PFSK-1 (cell line): ENCODE data around the gene TBX19.

Experiments used
- FOXP2 ChIP-seq: optimal IDR thresholded peaks from 2 replicates; pipeline ENCODE3; 2011; ENCODE audit warnings: borderline replicate concordance, control low read depth, inconsistent platforms; ENCODE audit not compliant: insufficient read depth; ENCODE audit errors: extremely low read length, extremely low read depth
- POLR2AphosphoS5 ChIP-seq: IDR thresholded peaks from 2 replicates; pipeline ENCODE4 v1.6.1; 2012; ENCODE audit warnings: low read depth, mild to moderate bottlenecking, control low read depth, low read length, moderate library complexity
- SIN3A ChIP-seq: IDR thresholded peaks from 2 replicates; pipeline ENCODE4 v1.6.1; 2012; ENCODE audit warnings: mild to moderate bottlenecking, low read length, moderate library complexity, borderline replicate concordance; ENCODE audit not compliant: insufficient read depth
- TAF1 ChIP-seq: IDR thresholded peaks from 2 replicates; pipeline ENCODE4 v1.6.1; 2012; ENCODE audit warnings: low read length, control low read depth, borderline replicate concordance; ENCODE audit not compliant: insufficient read depth
- TF ChIP-seq, protein P1 (sequence below), 2 experiments: IDR thresholded peaks; 2 replicates each; pipeline versions ENCODE4 v1.6.1 to v1.8.0; 2011 to 2012; ENCODE audit warnings: low read depth in 2 of 2, low read length in 2 of 2, control low read depth in 1 of 2, inconsistent platforms in 1 of 2, mild to moderate bottlenecking in 1 of 2, moderate library complexity in 1 of 2; ENCODE audit not compliant: insufficient read depth in 1 of 2

TBX19 gene

DNA sequence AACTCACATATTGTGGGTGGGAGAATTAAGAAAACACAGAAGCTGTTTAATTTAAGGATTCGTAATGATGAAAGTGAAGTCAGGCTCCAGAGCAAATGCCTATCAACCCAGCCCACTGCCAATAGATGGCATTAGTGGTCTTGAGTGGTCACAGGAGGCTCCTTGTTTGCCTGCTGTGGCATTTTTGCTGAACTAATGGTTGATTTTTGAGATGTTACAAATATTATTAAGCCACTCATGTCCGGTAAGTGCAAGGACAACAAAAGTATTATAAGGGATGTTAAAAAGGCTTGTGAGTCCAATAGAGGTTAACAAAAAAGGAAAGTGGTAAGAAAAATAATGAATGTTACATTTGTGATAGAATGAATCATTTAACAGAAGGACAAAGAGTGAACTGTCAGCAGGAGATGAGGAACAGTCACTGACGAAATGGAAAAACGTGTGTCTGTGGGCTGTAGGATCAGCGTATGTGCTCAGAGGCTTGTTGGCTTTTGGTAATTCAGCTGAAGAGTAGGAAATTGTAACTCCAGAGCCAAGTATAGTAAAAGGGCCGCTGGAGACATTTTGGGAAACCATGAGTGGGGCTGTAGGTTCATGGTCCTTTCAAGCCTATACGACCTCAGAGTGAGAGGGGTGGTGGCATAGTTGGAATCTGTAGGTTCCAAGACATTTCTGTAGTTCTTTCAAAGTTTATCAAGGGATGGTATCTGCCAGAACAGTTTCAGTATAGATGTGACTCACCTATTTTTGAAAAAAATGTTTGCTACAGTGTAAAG is 43.7 kb upstream of the TBX19 start:
- TF ChIP-seq FOXP2 = no peak
- no peak for TF ChIP-seq TAF1
- TF ChIP-seq POLR2AphosphoS5 = no peak
- TF ChIP-seq, protein P1, sequence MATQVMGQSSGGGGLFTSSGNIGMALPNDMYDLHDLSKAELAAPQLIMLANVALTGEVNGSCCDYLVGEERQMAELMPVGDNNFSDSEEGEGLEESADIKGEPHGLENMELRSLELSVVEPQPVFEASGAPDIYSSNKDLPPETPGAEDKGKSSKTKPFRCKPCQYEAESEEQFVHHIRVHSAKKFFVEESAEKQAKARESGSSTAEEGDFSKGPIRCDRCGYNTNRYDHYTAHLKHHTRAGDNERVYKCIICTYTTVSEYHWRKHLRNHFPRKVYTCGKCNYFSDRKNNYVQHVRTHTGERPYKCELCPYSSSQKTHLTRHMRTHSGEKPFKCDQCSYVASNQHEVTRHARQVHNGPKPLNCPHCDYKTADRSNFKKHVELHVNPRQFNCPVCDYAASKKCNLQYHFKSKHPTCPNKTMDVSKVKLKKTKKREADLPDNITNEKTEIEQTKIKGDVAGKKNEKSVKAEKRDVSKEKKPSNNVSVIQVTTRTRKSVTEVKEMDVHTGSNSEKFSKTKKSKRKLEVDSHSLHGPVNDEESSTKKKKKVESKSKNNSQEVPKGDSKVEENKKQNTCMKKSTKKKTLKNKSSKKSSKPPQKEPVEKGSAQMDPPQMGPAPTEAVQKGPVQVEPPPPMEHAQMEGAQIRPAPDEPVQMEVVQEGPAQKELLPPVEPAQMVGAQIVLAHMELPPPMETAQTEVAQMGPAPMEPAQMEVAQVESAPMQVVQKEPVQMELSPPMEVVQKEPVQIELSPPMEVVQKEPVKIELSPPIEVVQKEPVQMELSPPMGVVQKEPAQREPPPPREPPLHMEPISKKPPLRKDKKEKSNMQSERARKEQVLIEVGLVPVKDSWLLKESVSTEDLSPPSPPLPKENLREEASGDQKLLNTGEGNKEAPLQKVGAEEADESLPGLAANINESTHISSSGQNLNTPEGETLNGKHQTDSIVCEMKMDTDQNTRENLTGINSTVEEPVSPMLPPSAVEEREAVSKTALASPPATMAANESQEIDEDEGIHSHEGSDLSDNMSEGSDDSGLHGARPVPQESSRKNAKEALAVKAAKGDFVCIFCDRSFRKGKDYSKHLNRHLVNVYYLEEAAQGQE (IDR thresholded peaks at IDR 0.05; ENCODE audit: insufficient read depth in 1 of 2, low read depth in 2 of 2, low read length in 2 of 2) = no peak
- TF ChIP-seq SIN3A = no peak

DNA sequence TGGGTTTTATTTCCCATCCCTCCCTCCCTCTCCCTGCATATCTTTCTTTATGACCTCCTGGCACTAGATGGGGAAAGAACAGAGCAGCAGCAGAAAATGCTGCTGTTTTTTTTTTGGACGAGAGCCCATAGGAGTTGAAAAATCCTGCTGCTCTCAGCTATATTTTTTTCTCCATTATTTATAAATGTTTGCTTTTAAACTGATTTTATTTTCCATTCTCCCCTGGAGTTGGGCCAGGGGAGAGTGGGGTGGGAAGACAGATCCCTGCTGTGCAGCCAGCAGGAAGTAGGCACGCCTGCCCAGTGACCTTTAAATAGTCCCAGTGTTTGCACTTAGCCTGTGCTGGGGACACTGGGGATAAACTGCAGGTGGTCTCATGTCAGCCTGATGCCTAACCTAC is 37.5 kb upstream of the TBX19 start:
- TF ChIP-seq FOXP2 (no peak), POLR2AphosphoS5 (no peak), TAF1 (no peak), SIN3A (no peak)
- TF ChIP-seq, protein P1 (IDR thresholded peaks at IDR 0.05; ENCODE audit: insufficient read depth in 1 of 2, low read depth in 2 of 2, low read length in 2 of 2) = no peak

DNA sequence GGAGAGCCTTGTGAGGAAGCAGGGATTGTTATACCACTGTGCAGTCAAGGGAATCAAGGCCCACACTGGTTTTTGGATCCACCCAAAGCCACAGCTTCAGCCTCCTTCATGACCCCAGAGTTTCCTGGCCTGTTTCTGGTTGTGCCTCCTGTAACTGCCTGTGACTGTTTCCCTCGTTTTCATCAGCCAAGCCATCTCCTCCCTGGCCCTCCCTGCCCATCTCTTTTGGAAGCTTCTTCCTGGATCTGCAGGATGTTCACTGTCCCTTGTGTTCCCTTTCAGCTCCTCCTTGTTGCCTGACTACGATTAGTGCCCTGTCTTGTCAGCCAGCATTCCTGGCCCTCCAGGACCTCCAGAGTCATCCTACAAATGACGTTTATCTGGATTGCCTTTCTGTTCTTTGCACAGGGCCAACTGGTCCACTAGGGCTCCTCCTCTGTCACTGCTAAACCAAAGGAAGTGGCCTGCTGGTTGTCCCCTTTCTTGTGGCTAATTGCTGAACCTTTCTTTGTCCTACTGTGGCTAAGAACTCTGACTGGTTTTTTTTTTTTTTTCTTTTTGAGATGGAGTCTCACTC is 37.0 kb upstream of the TBX19 start:
- TF ChIP-seq TAF1 = no peak
- no peak for TF ChIP-seq SIN3A

DNA sequence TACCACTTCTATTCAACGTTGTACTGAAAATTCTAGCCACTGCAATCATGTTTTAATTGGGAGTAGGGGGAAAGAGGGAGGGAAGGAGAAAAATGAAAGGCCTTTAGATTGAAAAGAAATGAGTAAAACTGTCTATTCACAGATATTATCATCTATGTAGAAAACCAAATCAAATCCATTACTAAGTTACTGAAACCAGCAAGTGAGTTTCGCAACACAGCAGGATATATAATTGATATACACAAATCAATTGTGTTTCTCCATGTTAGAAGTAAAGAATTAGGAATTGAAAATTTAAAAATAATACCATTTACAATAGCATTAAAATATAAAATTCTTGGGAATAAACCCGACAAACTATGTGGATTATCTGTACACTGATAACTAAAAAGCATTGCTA is 35.6 kb upstream of the TBX19 start:
- TF ChIP-seq FOXP2 (no peak), POLR2AphosphoS5 (no peak), SIN3A (no peak), TAF1 (no peak)
- TF ChIP-seq, protein P1 (IDR thresholded peaks at IDR 0.05; ENCODE audit: insufficient read depth in 1 of 2, low read depth in 2 of 2, low read length in 2 of 2) = no peak

DNA sequence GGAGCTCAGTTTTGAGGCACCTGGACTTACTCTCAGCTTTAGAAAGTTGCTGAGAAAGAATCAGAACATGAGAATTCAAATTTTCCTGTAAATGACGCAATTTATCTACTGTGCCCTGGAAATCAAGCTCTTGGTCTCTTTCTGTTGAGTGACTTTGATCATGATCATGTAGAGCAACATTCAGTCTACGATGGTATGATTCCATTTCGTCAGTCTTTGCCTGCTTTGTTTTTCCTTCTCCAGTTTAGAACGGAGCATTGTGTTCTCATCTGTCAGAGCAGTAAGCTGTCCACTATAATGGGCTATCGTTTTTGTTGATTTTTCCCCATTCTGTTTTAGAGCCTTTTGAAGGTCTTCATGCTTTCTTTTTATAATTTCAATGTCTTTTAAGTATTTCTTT is 34.2 kb upstream of the TBX19 start:
- TF ChIP-seq SIN3A (no peak), FOXP2 (no peak), TAF1 (no peak), POLR2AphosphoS5 (no peak)
- TF ChIP-seq, protein P1 (IDR thresholded peaks at IDR 0.05; ENCODE audit: insufficient read depth in 1 of 2, low read depth in 2 of 2, low read length in 2 of 2) = no peak
